Testis (tissue), 3 donors: ENCODE measurements around the gene CAVIN1. TPM values are rescaled to one million over a fixed set of nuclear protein-coding genes. Genes with fewer than 3 reads are reported as not detected.
"Not testable (repeated sequence)": the region's sequence is repeated elsewhere in the genome, so short reads cannot be mapped to it uniquely, and the experiment has no call there.

Experiments
- DNase-seq: peaks from one replicate; pipeline ENCODE4 v3.0.0-alpha.2; 2019
- H3K27ac ChIP-seq, 2 donors: fragments of 200-600 bp; sonication (generic); one replicate each; pipeline ENCODE4 v1.5.1; 2019
- H3K27me3 ChIP-seq: fragments of 200-600 bp; sonication (generic); one replicate; pipeline ENCODE4 v1.5.1; 2019
- H3K36me3 ChIP-seq: fragments of 200-600 bp; sonication (generic); one replicate; pipeline ENCODE4 v1.5.1; 2017; ENCODE audit warnings: low read depth; ENCODE audit errors: missing control alignments
- H3K4me1 ChIP-seq: fragments of 200-600 bp; sonication (generic); one replicate; pipeline ENCODE4 v1.5.1; 2019
- H3K4me3 ChIP-seq, 2 donors: fragments of 200-600 bp; sonication (generic); one replicate each; pipeline ENCODE4 v1.5.1; 2017 to 2019
- H3K9me3 ChIP-seq: fragments of 200-600 bp; sonication (generic); one replicate; pipeline ENCODE4 v1.5.1; 2017
- CTCF ChIP-seq, 3 experiments: fragments of 450-650 bp in 2 of 3; fragments of 200-600 bp in 1 of 3; sonication (generic) in 1 of 3; IDR thresholded peaks; one replicate each; pipeline ENCODE4 v1.5.1; 2016 to 2019; ENCODE audit warnings: antibody characterized with exemption in 3 of 3, mild to moderate bottlenecking in 2 of 3, moderate library complexity in 1 of 3
- POLR2A ChIP-seq: fragments of 450-650 bp; IDR thresholded peaks from one replicate; pipeline ENCODE4 v1.6.1; 2017; ENCODE audit warnings: antibody characterized with exemption, mild to moderate bottlenecking, moderate library complexity
- WGBS, 2 donors: methylation state at CpG; one replicate each; pipeline ENCODE4 v1.1.5; 2018; 5-methylcytosine and 5-hydroxymethylcytosine counted together
- intact Hi-C: fragments of 100-400 bp; cut with DNase I; formaldehyde crosslinking; loops from one replicate; pipeline ENCODE4 v1.15.1; 2023; ENCODE audit warnings: low total_unique reads
- polyA plus RNA-seq: library from polyadenylated mRNA; stranded (reverse); fragments of 350-450 nt; fragmentation: Illumina TruSeq; extraction: RNeasy Lipid Tissue Mini Kit (QIAGEN cat#74804); gene quantifications from one replicate; pipeline ENCODE4 v1.2.3, GENCODE V29; 2014; ENCODE audit warnings: low read depth, low replicate concordance; ENCODE audit not compliant: insufficient read depth
- total RNA-seq, 2 donors: library from RNA; depleted of rRNA; stranded (reverse); fragments of >200 nt; gene quantifications; one replicate each; pipeline ENCODE4 v1.2.3, GENCODE V29; 2016

CAVIN1 gene
- total and polyA plus RNA-seq, 3 donors from 2014 or later, result 49.4 to 106 (median 68.4) TPM

DNA sequence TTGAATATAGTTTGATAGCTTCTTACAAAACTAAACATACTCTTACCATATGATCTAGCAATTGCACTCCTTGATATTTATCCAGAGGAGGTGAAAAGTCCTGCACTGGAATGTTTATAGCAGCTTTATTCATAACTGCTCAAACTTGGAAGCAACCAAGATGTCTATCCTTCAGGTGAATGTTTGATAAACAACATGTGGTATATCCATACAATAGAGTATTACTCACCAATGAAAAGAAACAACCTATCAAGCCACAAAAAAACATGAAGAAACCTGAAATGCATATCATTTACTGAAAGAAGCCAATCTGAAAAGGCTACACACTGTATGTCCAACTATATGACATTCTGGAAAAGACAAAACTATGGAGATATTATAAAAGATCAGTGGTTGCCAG, 50.9 kb downstream of the CAVIN1 start:
- Histone ChIP-seq H3K27me3 (no peaks in the 10 kb centered on the region), H3K27ac (no peak overlapping the region), H3K4me3 (no peak overlapping the region), H3K9me3 (no peaks in the 10 kb centered on the region), H3K36me3 (no peaks in the 10 kb centered on the region), H3K4me1 (peaks cover 15% of the 10 kb centered on the region)
- TF ChIP-seq CTCF (IDR thresholded peaks at IDR 0.05), result no peak
- no peak for TF ChIP-seq POLR2A
- no peak for DNase-seq
- intact Hi-C loops, result no loop called here

DNA sequence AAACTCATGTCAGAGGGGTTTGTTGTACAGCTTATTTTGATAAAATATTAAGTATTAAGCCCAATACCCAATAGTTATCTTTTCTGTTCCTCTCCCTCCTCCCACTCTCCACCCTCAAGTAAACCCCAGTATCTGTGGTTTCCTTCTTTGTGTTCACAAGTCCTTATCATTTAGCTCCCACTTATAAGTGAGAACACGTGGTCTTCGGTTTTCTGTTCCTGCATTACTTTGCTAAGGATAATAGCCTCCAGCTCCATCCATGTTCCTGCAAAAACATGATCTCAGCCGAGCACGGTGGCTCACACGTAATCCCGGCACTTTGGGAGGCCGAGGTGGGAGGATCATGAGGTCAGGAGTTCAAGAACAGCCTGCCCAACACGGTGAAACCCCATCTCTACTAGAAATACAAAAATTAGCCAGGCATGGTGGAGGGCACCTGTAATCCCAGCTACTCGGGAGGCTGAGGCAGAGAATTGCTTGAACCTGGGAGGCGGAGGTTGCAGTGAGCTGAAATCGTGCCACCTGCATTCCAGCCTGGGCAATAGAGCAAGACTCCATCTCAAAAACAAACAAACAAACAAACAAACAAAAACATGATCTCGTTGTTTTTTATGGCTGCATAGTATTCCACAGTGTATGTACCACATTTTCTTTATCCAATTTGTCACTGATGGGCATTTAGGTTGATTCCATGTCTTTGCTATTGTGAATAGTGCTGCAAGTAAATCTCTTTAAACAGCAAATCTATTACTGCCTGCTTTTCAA, 54.1 kb downstream of the CAVIN1 start:
- WGBS, 2 donors, result 51 to 66% methylated on average over 12 of the region's 12 CpGs
- H3K27ac ChIP-seq, H3K36me3 ChIP-seq, intact Hi-C loops, H3K27me3 ChIP-seq, H3K9me3 ChIP-seq, DNase-seq, H3K4me3 ChIP-seq: not testable (repeated sequence)
- peaks cover 19% of the 10 kb centered on the region for H3K4me1 ChIP-seq

GRCh38 chr17:42368310-42368709, 54.7 kb downstream of the CAVIN1 start:
- H3K27ac ChIP-seq, DNase-seq, intact Hi-C loops, H3K9me3 ChIP-seq, H3K4me3 ChIP-seq, H3K36me3 ChIP-seq, H3K27me3 ChIP-seq: not testable (repeated sequence)
- 79% methylated on average over 5 of the region's 5 CpGs for WGBS, 2 donors
- H3K4me1 ChIP-seq, result peaks cover 24% of the 10 kb centered on the region

DNA sequence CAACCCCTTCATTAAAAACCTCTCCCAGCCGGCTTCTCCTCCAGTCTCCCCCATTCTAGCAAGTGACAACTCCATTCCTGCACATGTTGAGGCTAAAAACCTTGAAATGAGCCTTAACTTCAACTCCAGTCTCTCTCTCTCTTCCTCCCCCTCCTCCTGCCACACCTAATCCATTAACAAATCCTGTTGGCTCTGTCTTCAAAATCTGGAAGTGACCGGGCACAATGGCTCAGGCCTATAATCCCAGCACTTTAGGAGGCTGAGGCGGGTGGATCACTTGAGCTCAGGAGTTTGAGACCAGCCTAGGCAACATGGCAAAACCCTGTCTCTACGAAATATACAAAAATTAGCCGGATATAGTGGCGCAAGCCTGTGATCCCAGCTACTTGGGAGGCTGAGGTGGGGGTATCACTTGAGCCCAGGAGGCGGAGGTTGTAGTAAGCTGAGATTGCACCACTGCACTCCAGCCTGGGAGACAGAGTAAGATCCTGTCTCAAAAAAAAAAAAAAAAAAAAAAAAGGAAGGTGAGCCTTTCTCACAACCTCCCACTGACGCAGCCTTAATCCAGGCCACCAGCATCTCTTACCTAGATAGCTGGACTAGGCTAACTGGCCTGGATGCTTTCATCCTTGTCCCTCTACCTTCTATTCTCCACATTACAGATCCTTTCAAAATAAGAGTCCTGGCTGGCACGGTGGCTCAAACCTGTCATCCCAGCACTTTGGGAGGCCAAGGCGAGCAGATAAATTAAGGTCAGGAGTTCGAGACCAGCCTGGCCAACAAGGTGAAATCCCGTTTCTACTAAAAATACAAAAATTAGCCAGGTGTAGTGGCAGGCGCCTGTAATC, 56.7 kb downstream of the CAVIN1 start:
- WGBS, 2 donors, result 87 to 89% methylated on average over 13 of the region's 13 CpGs
- intact Hi-C loops, H3K27me3 ChIP-seq, H3K36me3 ChIP-seq, H3K27ac ChIP-seq, DNase-seq, H3K4me3 ChIP-seq, H3K9me3 ChIP-seq: not testable (repeated sequence)
- peaks cover 24% of the 10 kb centered on the region for H3K4me1 ChIP-seq

- 77 to 80% methylated on average over 9 of the region's 9 CpGs for WGBS, 2 donors
- Histone ChIP-seq H3K27me3 (no peaks in the 10 kb centered on the region), H3K9me3 (no peaks in the 10 kb centered on the region), H3K36me3 (no peaks in the 10 kb centered on the region), H3K27ac (no peak overlapping the region), H3K4me1 (peaks cover 24% of the 10 kb centered on the region), H3K4me3 (no peak overlapping the region)
- no peak for DNase-seq
- intact Hi-C loops, result no loop called here
- TF ChIP-seq POLR2A, result no peak
- no peak for TF ChIP-seq CTCF (IDR thresholded peaks at IDR 0.05)
These were observed 57.9 kb downstream of the CAVIN1 start for GRCh38 chr17:42365136-42365535.

DNA sequence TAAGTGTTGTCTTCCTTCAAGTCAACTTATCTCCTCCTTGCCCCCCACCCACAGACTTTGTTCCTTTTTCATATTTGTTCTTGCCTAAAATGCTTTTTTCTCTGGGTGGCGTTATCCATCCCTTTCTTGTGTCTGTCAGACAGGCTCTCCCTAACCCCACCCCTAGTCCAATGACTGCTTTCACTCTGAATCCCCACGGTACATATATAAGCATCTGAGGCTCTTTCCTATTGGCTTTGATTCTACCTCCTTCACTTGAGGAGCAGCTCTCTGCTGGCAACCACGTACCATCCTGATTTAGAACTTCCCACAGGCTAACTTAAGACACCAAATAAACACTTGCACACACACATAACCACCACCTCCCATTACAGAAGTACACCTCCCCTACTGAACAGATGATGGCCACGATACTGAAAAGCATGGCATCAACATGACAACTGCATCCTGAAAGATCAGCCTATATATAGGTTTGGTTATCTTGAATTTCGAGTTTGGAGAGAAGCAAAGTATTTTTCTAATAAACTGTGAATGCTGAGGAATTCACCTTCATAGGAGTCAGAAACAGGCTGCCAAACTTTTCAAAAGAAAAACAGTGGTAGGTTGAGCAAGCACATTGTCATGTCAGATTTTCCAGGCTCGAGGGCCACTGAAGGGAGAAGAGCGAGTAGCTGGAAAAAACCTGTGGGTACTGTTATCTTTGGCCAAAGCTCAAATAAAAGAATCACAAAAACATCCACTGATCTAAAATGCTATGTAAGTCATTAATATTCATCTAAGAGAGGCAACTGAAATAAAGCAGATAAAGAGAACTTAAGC, 59.1 kb downstream of the CAVIN1 start:
- Histone ChIP-seq H3K27me3 (no peaks in the 10 kb centered on the region), H3K27ac (peak overlapping the region in 1 of 2 donors; percentile 32), H3K4me1 (peaks cover 24% of the 10 kb centered on the region), H3K36me3 (no peaks in the 10 kb centered on the region), H3K4me3 (no peak overlapping the region), H3K9me3 (no peaks in the 10 kb centered on the region)
- no peak for TF ChIP-seq CTCF (IDR thresholded peaks at IDR 0.05)
- no peak for TF ChIP-seq POLR2A
- WGBS, 2 donors, result 70 to 72% methylated on average over 7 of the region's 7 CpGs
- intact Hi-C loops, result no loop called here
- DNase-seq, result no peak
